Measurements from ENCODE around the gene LCN10.

DNA sequence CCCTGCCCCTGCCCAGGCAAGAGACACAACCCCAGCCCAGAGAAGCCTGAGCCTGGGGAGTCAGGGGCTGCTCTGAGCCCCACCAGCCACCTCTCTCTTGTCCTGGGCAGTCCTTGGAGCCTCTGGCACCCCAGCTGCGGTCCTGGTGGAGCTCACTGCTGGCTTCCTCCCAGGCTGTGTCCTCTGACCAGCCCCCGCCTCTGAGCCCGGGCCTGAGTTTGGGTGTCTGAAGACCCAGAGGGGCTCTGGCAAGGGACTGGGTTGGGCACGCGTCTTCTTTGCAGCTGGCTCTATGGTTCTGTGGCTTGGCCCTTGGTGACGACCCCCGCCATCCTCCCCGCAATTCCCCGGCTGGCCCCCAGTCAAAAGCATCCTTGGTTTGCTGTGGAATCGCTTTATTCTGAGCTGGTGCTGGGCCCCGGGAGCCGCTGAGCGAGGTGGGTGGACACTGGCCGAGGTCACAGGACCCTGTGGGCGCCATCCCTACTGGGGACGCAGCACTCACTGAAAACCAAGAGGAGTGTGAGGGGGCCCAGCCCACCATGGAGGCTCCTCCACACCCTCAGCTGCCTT is 985 bp upstream of the LCN10 start:
- TF ChIP-seq, protein P1, sequence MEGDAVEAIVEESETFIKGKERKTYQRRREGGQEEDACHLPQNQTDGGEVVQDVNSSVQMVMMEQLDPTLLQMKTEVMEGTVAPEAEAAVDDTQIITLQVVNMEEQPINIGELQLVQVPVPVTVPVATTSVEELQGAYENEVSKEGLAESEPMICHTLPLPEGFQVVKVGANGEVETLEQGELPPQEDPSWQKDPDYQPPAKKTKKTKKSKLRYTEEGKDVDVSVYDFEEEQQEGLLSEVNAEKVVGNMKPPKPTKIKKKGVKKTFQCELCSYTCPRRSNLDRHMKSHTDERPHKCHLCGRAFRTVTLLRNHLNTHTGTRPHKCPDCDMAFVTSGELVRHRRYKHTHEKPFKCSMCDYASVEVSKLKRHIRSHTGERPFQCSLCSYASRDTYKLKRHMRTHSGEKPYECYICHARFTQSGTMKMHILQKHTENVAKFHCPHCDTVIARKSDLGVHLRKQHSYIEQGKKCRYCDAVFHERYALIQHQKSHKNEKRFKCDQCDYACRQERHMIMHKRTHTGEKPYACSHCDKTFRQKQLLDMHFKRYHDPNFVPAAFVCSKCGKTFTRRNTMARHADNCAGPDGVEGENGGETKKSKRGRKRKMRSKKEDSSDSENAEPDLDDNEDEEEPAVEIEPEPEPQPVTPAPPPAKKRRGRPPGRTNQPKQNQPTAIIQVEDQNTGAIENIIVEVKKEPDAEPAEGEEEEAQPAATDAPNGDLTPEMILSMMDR (IDR thresholded peaks at IDR 0.05) = no peak
- no peak for TF ChIP-seq POLR2A (IDR thresholded peaks at IDR 0.05)
- TF ChIP-seq EP300 (IDR thresholded peaks at IDR 0.05) = no peak
- TF ChIP-seq POLR2AphosphoS5 (IDR thresholded peaks at IDR 0.05) = no peak

Measured in upper lobe of left lung (tissue), 4 donors.